Glutamatergic neuron (in vitro differentiated cells): ENCODE data around the gene IVNS1ABP. TPM values are rescaled to one million over a fixed set of nuclear protein-coding genes. Genes with fewer than 3 reads are reported as not detected.

Experiments used
- DNase-seq: peaks from one replicate; pipeline ENCODE4 v3.0.0; 2022
- H3K27ac Mint-ChIP-seq: one replicate; pipeline ENCODE4 v1.8.0; 2020; ENCODE audit warnings: mild to moderate bottlenecking, mixed read lengths, inconsistent platforms; ENCODE audit not compliant: unreplicated experiment
- H3K27me3 Mint-ChIP-seq: one replicate; pipeline ENCODE4 v1.8.0; 2020; ENCODE audit warnings: mild to moderate bottlenecking, moderate library complexity, mixed read lengths, inconsistent platforms; ENCODE audit not compliant: unreplicated experiment
- H3K36me3 Mint-ChIP-seq: one replicate; pipeline ENCODE4 v1.8.0; 2020; ENCODE audit warnings: mild to moderate bottlenecking, mixed read lengths, inconsistent platforms; ENCODE audit not compliant: unreplicated experiment
- H3K4me1 Mint-ChIP-seq: one replicate; pipeline ENCODE4 v1.8.0; 2020; ENCODE audit warnings: mild to moderate bottlenecking, low read depth, mixed read lengths, inconsistent platforms; ENCODE audit not compliant: unreplicated experiment
- H3K4me3 Mint-ChIP-seq: one replicate; pipeline ENCODE4 v1.8.0; 2020; ENCODE audit warnings: mild to moderate bottlenecking, mixed read lengths, inconsistent platforms; ENCODE audit not compliant: unreplicated experiment
- H3K9me3 Mint-ChIP-seq: one replicate; pipeline ENCODE4 v1.8.0; 2020; ENCODE audit warnings: mild to moderate bottlenecking, moderate library complexity, mixed read lengths, inconsistent platforms; ENCODE audit not compliant: unreplicated experiment
- CTCF ChIP-seq: fragments of 200-600 bp; sonication (generic); IDR thresholded peaks from one replicate; pipeline ENCODE4 v1.5.0; 2021; ENCODE audit not compliant: partially characterized antibody, unreplicated experiment
- total RNA-seq: library from RNA; stranded (reverse); fragmentation: NEBNext Ultra II Directional; extraction: Animal tissue kit (Norgen Biotek cat#: 25700); gene quantifications from one replicate; pipeline ENCODE4 v1.2.1, GENCODE V29; 2021; ENCODE audit not compliant: unreplicated experiment

The IVNS1ABP gene
- total RNA-seq, 1 donor from 2014 or later: 93.2 TPM

- no peaks in the 10 kb centered on the region for H3K9me3 Mint-ChIP-seq
Observed at GRCh38 chr1:185249563-185249962, 67.5 kb downstream of the IVNS1ABP start.

More at GRCh38 chr1:185249563-185249962, 67.5 kb downstream of the IVNS1ABP start:
- H3K27me3 Mint-ChIP-seq: no peaks in the 10 kb centered on the region
- no peaks in the 10 kb centered on the region for H3K4me1 Mint-ChIP-seq
- no peaks in the 10 kb centered on the region for H3K36me3 Mint-ChIP-seq
- no peak for TF ChIP-seq CTCF
- no peak for DNase-seq
- no peak overlapping the region for H3K4me3 Mint-ChIP-seq
- no peak overlapping the region for H3K27ac Mint-ChIP-seq

Other genes with a start within 250 kb of the IVNS1ABP start
- 13.5 TPM for gene TRMT1L, start 160.3 kb downstream of the IVNS1ABP start, total RNA-seq
- gene SWT1, start 160.1 kb downstream of the IVNS1ABP start, total RNA-seq: 15.5 TPM